Heart right ventricle (tissue), 16 donors: ENCODE data around the gene COL23A1. TPM values are rescaled to one million over a fixed set of nuclear protein-coding genes. Genes with fewer than 3 reads are reported as not detected.
"Not testable (repeated sequence)": the region's sequence is repeated elsewhere in the genome, so short reads cannot be mapped to it uniquely, and the experiment has no call there.

ENCODE experiments used
- ATAC-seq, 8 donors: fragments of 200-7000 bp; cut with Tn5 transposase; one replicate each; pipeline ENCODE4 v1.9.1; 2020; ENCODE audit warnings: mild to moderate bottlenecking in 8 of 8, moderate library complexity in 8 of 8, moderate number of reproducible peaks in 1 of 8
- DNase-seq, 2 donors: peaks; one replicate each; pipeline ENCODE4 v3.0.0-alpha.2; 2020
- H3K27ac ChIP-seq, 10 donors: fragments of 200-600 bp; sonication (generic) in 2 of 10; one replicate each; pipeline versions ENCODE4 v1.5.0 to v1.8.0; 2020 to 2022; ENCODE audit warnings: mild to moderate bottlenecking in 3 of 10
- H3K27me3 ChIP-seq, 7 donors: fragments of 200-600 bp; one replicate each; pipeline ENCODE4 v1.8.0; 2021 to 2022; ENCODE audit warnings: mild to moderate bottlenecking in 2 of 7
- H3K36me3 ChIP-seq, 9 donors: fragments of 200-600 bp; sonication (generic) in 1 of 9; one replicate each; pipeline versions ENCODE4 v1.5.0 to v1.8.0; 2020 to 2022; ENCODE audit warnings: mild to moderate bottlenecking in 2 of 9
- H3K4me1 ChIP-seq, 9 donors: fragments of 200-600 bp; sonication (generic) in 1 of 9; one replicate each; pipeline versions ENCODE4 v1.5.0 to v1.8.0; 2020 to 2022; ENCODE audit warnings: mild to moderate bottlenecking in 4 of 9
- H3K4me3 ChIP-seq, 10 donors: fragments of 200-600 bp; sonication (generic) in 2 of 10; one replicate each; pipeline versions ENCODE4 v1.5.0 to v1.8.0; 2020 to 2022; ENCODE audit warnings: mild to moderate bottlenecking in 7 of 10, moderate library complexity in 2 of 10
- H3K9me3 ChIP-seq, 11 donors: fragments of 200-600 bp in 10 of 11; sonication (generic) in 2 of 11; one replicate each; pipeline versions ENCODE4 v1.5.0 to v1.8.0; 2013 to 2022; ENCODE audit warnings: mild to moderate bottlenecking in 2 of 11, control low read depth in 1 of 11, moderate library complexity in 1 of 11
- CTCF ChIP-seq, 9 donors: fragments of 200-600 bp; sonication (generic) in 2 of 9; IDR thresholded peaks; one replicate each; pipeline versions ENCODE4 v1.5.0 to v1.8.0; 2021 to 2022; ENCODE audit warnings: antibody characterized with exemption in 9 of 9, mild to moderate bottlenecking in 5 of 9, moderate library complexity in 1 of 9
- WGBS, 2 donors: extraction: QIAGEN DNeasy Blood & Tissue Kit; methylation state at CpG; one replicate each; pipeline ENCODE4 v1.1.7; 2013; ENCODE audit warnings: inconsistent platforms in 1 of 2; 5-methylcytosine and 5-hydroxymethylcytosine counted together
- intact Hi-C, 10 donors: fragments of 100-400 bp; cut with DNase I; formaldehyde crosslinking; loops; one replicate each; pipeline versions ENCODE4 v1.11.1 to v1.14.2; 2022
- polyA plus RNA-seq, 2 donors: library from polyadenylated mRNA; stranded (reverse); fragments of 200-250 nt; gene quantifications; one replicate each; pipeline ENCODE4 v1.2.3, GENCODE V29; 2013
- total RNA-seq, 10 donors: library from RNA; stranded (reverse); fragmentation: NEBNext Ultra II Directional in 3 of 10; extraction: Animal tissue kit (Norgen Biotek cat#: 25700) in 3 of 10; gene quantifications; one replicate each; pipeline versions ENCODE4 v1.2.1 to v1.2.4, GENCODE V29; 2021 to 2023
- donor health status: Arrhythmogenic right ventricular cardiomyopathy.
- donor health status: ischemic (EF 13 %, LVEDD 7.1; RV severe dilation, severe dysfunction).
- donor health status: healthy with polysubstance abuse.
- donor health status: DM: no; HTN: yes; CAD: no.
- donor health status: DM: no; HTN: no; CAD: no.
- donor health status: ischemic (EF 25% LVEDD 6.9; RV normal size, moderate dysfunction).
- donor health status: ischemic (EF 25% LVEDD 5.7; RV mildly dilated, moderate dysfunction).
- donor health status: healthy.
- donor health status: DM: yes; HTN: yes; CAD: no.
- donor health status: Ischemic cardiomyopathy.
- donor health status: ischemic (EF 35%, LVEDD 5.7; RV mildly dilated, moderate dysfunction).
- donor health status: nonischemic (EF 11% LVEDD 7.7; RV severe dilation, severe dysfunction).
- donor health status: DM: yes; HTN: yes; CAD: no.
- donor health status: PGD.
- donor health status: ischemic (EF 29% LVEDD 5.4; RV normal size, mild dysfunction).
- donor health status: nonischemic (EF 23%, LVEDD 6.1; RV moderate dilation, normal function).

Gene COL23A1
- total and polyA plus RNA-seq, 12 donors = 8.9 to 29.0 (median 16.2) TPM

- WGBS, 2 donors = 75 to 78% methylated on average over 22 to 23 of the region's 23 CpGs
- Histone ChIP-seq H3K4me1 (no peaks in the 10 kb centered on the region), H3K9me3 (no peaks in the 10 kb centered on the region), H3K4me3 (no peak overlapping the region), H3K27ac (no peak overlapping the region), H3K36me3 (no peaks in the 10 kb centered on the region), H3K27me3 (peaks cover 0 to 4% (median 0%) of the 10 kb centered on the region in 7 donors)
- TF ChIP-seq CTCF (IDR thresholded peaks at IDR 0.05) = no peak
- peak in 1 of 2 donors; percentile 6 for DNase-seq
- no peak for ATAC-seq
- intact Hi-C loops = no loop called here
Measured at GRCh38 chr5:178306430-178307225, 283.6 kb downstream of the COL23A1 start.

- H3K4me1 ChIP-seq = no peaks in the 10 kb centered on the region
- 76 to 83% methylated on average over 15 of the region's 15 CpGs for whole genome bisulfite sequencing, 2 donors
- H3K27ac ChIP-seq = no peak overlapping the region
- peaks cover 0 to 3% (median 0%) of the 10 kb centered on the region in 11 donors for H3K9me3 ChIP-seq
- peaks cover 0 to 4% (median 0%) of the 10 kb centered on the region in 7 donors for H3K27me3 ChIP-seq
- DNase-seq = peak in 1 of 2 donors; percentile 2
- ATAC-seq = peak in 1 of 8 donors; percentile 6
- H3K4me3 ChIP-seq = no peak overlapping the region
- no peaks in the 10 kb centered on the region for H3K36me3 ChIP-seq
- TF ChIP-seq CTCF (IDR thresholded peaks at IDR 0.05) = no peak
- intact Hi-C loops = no loop called here
Measured at GRCh38 chr5:178305801-178306200, 284.4 kb downstream of the COL23A1 start.

- Histone ChIP-seq H3K27ac (no peak overlapping the region), H3K4me1 (no peaks in the 10 kb centered on the region), H3K27me3 (peaks cover 0 to 4% (median 0%) of the 10 kb centered on the region in 7 donors), H3K4me3 (no peak overlapping the region), H3K9me3 (peaks cover 0 to 4% (median 0%) of the 10 kb centered on the region in 11 donors), H3K36me3 (no peaks in the 10 kb centered on the region)
- WGBS, 2 donors = 89 to 95% methylated on average over 17 of the region's 17 CpGs
- no peak for TF ChIP-seq CTCF (IDR thresholded peaks at IDR 0.05)
- DNase-seq = no peak
- no peak for ATAC-seq
- intact Hi-C loops = no loop called here
Measured at GRCh38 chr5:178304761-178305645, 285.2 kb downstream of the COL23A1 start.

GRCh38 chr5:178304016-178304415, 286.2 kb downstream of the COL23A1 start:
- 88 to 92% methylated on average over 12 of the region's 12 CpGs for WGBS, 2 donors
- Histone ChIP-seq H3K4me1 (no peaks in the 10 kb centered on the region), H3K27ac (no peak overlapping the region), H3K4me3 (no peak overlapping the region), H3K27me3 (peaks cover 0 to 4% (median 0%) of the 10 kb centered on the region in 7 donors), H3K36me3 (no peaks in the 10 kb centered on the region), H3K9me3 (peaks cover 0 to 4% (median 0%) of the 10 kb centered on the region in 11 donors)
- no peak for ATAC-seq
- no peak for DNase-seq
- intact Hi-C loops = no loop called here
- TF ChIP-seq CTCF (IDR thresholded peaks at IDR 0.05) = no peak

- H3K27me3 ChIP-seq, ATAC-seq, intact Hi-C loops, H3K4me1 ChIP-seq, H3K36me3 ChIP-seq, H3K9me3 ChIP-seq, DNase-seq, H3K27ac ChIP-seq, H3K4me3 ChIP-seq: not testable (repeated sequence)
- WGBS, 2 donors = 86 to 89% methylated on average over 16 of the region's 16 CpGs
Measured at GRCh38 chr5:178302321-178302720, 287.9 kb downstream of the COL23A1 start.
